OCI-LY7 (cell line): ENCODE data around the gene ADARB2. TPM values are rescaled to one million over a fixed set of nuclear protein-coding genes. Genes with fewer than 3 reads are reported as not detected.
"Not testable (repeated sequence)": the region's sequence is repeated elsewhere in the genome, so short reads cannot be mapped to it uniquely, and the experiment has no call there.

Source experiments
- BruUV-seq: library from RNA; stranded (reverse); fragments of 400-500 nt; replicated peaks from 2 replicates; lab custom pipeline; 2021; lab: Mats Ljungman, UMichigan
- CTCF ChIA-PET: fragments of 300-600 bp; sonication (Branson Sonifier 250); formaldehyde crosslinking; loops from one replicate; lab custom pipeline; 2022; ENCODE audit warnings: antibody characterized with exemption; ENCODE audit not compliant: unreplicated experiment; lab: Charles Lee
- POLR2A ChIA-PET: fragments of 300-600 bp; sonication (Branson Sonifier 250); formaldehyde crosslinking; loops from one replicate; lab custom pipeline; 2022; ENCODE audit warnings: antibody characterized with exemption; lab: Charles Lee
- DNase-seq: peaks from one replicate; pipeline ENCODE4 v3.0.0-alpha.2; 2015; ENCODE audit warnings: low spot score
- H2AFZ ChIP-seq: fragments of 200-600 bp; sonication (generic), shearing (Covaris generic); 2 replicates; pipeline ENCODE4 v1.6.1; 2014; ENCODE audit warnings: mild to moderate bottlenecking, antibody characterized with exemption, low read length, moderate library complexity
- H3K27ac ChIP-seq: fragments of 200-600 bp; sonication (generic); 2 replicates; pipeline ENCODE4 v1.5.1; 2014; ENCODE audit warnings: mixed run types, low read depth, mild to moderate bottlenecking, moderate library complexity, low read length, inconsistent platforms; ENCODE audit not compliant: poor library complexity, severe bottlenecking
- H3K36me3 ChIP-seq: fragments of 200-600 bp; sonication (generic); 2 replicates; pipeline ENCODE4 v1.6.1; 2014; ENCODE audit warnings: mild to moderate bottlenecking, antibody characterized with exemption, low read length, moderate library complexity, mixed read lengths; ENCODE audit not compliant: insufficient read depth
- H3K4me1 ChIP-seq: fragments of 200-600 bp; sonication (generic); 2 replicates; pipeline ENCODE4 v1.5.1; 2014; ENCODE audit warnings: mild to moderate bottlenecking, low read length; ENCODE audit not compliant: insufficient read depth, poor library complexity, severe bottlenecking
- H3K4me2 ChIP-seq: fragments of 200-600 bp; sonication (generic); 2 replicates; pipeline ENCODE4 v1.6.1; 2014; ENCODE audit warnings: mild to moderate bottlenecking, low read length
- H3K4me3 ChIP-seq: fragments of 200-600 bp; sonication (generic); 2 replicates; pipeline ENCODE4 v1.5.1; 2014; ENCODE audit warnings: mild to moderate bottlenecking, low read depth, low read length; ENCODE audit not compliant: poor library complexity, severe bottlenecking
- H3K79me2 ChIP-seq: fragments of 200-600 bp; sonication (generic); 2 replicates; pipeline ENCODE4 v1.6.1; 2016; ENCODE audit warnings: low read depth, mild to moderate bottlenecking, low read length, moderate library complexity, mixed read lengths; ENCODE audit not compliant: insufficient read depth
- H3K9me2 ChIP-seq: fragments of 200-600 bp; sonication (generic); 2 replicates; pipeline ENCODE4 v1.6.1; 2016; ENCODE audit warnings: mild to moderate bottlenecking, low read length, mixed read lengths; ENCODE audit not compliant: insufficient read depth
- H3K9me3 ChIP-seq: fragments of 200-600 bp; sonication (generic); 2 replicates; pipeline ENCODE4 v1.6.1; 2014; ENCODE audit warnings: mild to moderate bottlenecking, mixed run types, low read length, mixed read lengths
- H4K20me1 ChIP-seq: fragments of 200-600 bp; sonication (generic); 2 replicates; pipeline ENCODE4 v1.6.1; 2014; ENCODE audit warnings: mild to moderate bottlenecking, antibody characterized with exemption, low read length, moderate library complexity, mixed read lengths; ENCODE audit not compliant: insufficient read depth
- CTCF ChIP-seq: fragments of 200-600 bp; sonication (generic); conservative IDR thresholded peaks from 2 replicates; pipeline ENCODE4 v1.5.1; 2014; ENCODE audit warnings: mild to moderate bottlenecking, antibody characterized with exemption, low read length, moderate library complexity, mixed read lengths
- EZH2phosphoT487 ChIP-seq: fragments of 200-600 bp; sonication (generic); IDR thresholded peaks from 2 replicates; pipeline ENCODE4 v1.6.1; 2018; ENCODE audit warnings: low read depth, borderline replicate concordance, mild to moderate bottlenecking, mixed run types, antibody characterized with exemption, low read length, moderate library complexity, mixed read lengths
- intact Hi-C: fragments of 100-400 bp; cut with micrococcal nuclease; formaldehyde crosslinking; loops from one replicate; pipeline ENCODE4 v1.10.0; 2022; ENCODE audit not compliant: unreplicated experiment
- total RNA-seq, 2 experiments: library from RNA; depleted of rRNA in 1 of 2; stranded (reverse); fragments of >200 nt in 1 of 2; shearing (Covaris generic) in 1 of 2; gene quantifications; 2 replicates each; pipeline ENCODE4 v1.2.3, GENCODE V29; 2014 to 2022

ADARB2 gene
- total RNA-seq, 2 experiments from 2014 or later = 0.03 TPM; not detected in 1

- Histone ChIP-seq H2AFZ (no peak overlapping the region), H3K4me2 (no peak overlapping the region), H3K4me1 (peaks cover 10% of the 10 kb centered on the region), H3K9me2 (no peaks in the 10 kb centered on the region), H3K36me3 (no peaks in the 10 kb centered on the region), H3K9me3 (no peaks in the 10 kb centered on the region), H3K4me3 (no peak overlapping the region), H3K79me2 (no peaks in the 10 kb centered on the region), H3K27ac (no peak overlapping the region), H4K20me1 (no peaks in the 10 kb centered on the region)
- DNase-seq = no peak
- POLR2A ChIA-PET = no interaction called here
- no TSS peak for BruUV-seq
- intact Hi-C loops = no loop called here
- TF ChIP-seq EZH2phosphoT487 (no peak), CTCF (no peak)
- CTCF ChIA-PET = no interaction called here
These were observed 381.0 kb downstream of the ADARB2 start for GRCh38 chr10:1356349-1356748.

GRCh38 chr10:1354809-1355710, 382.3 kb downstream of the ADARB2 start:
- Histone ChIP-seq H2AFZ (no peak overlapping the region), H3K4me1 (peaks cover 10% of the 10 kb centered on the region), H3K79me2 (no peaks in the 10 kb centered on the region), H3K9me3 (no peaks in the 10 kb centered on the region), H3K36me3 (no peaks in the 10 kb centered on the region), H3K27ac (no peak overlapping the region), H4K20me1 (no peaks in the 10 kb centered on the region), H3K4me2 (no peak overlapping the region), H3K9me2 (no peaks in the 10 kb centered on the region), H3K4me3 (no peak overlapping the region)
- BruUV-seq = no TSS peak
- TF ChIP-seq CTCF = no peak
- no peak for TF ChIP-seq EZH2phosphoT487
- POLR2A ChIA-PET = interaction anchor here (0.6 kb wide), 1 partner anchor 246 kb away, joined by 5 read pairs; no protein-coding TSS in a partner anchor
- CTCF ChIA-PET = no interaction called here
- intact Hi-C loops = no loop called here
- no peak for DNase-seq

- H3K4me2 ChIP-seq, H2AFZ ChIP-seq, BruUV-seq, POLR2A ChIA-PET, intact Hi-C loops, H3K4me3 ChIP-seq, H3K9me3 ChIP-seq, H3K27ac ChIP-seq, H4K20me1 ChIP-seq, DNase-seq, H3K36me3 ChIP-seq, H3K4me1 ChIP-seq, H3K9me2 ChIP-seq, H3K79me2 ChIP-seq, CTCF ChIA-PET: not testable (repeated sequence)
These were observed 385.0 kb downstream of the ADARB2 start for GRCh38 chr10:1352296-1352695.
